ENCODE results near the gene FAT2.

GRCh38 chr5:151624476-151624875, 33.3 kb upstream of the FAT2 start:
- no peak for TF ChIP-seq TAF1 (IDR thresholded peaks at IDR 0.05; ENCODE audit: borderline replicate concordance, low read depth, low read length)
- no peak for TF ChIP-seq POLR2AphosphoS5 (IDR thresholded peaks at IDR 0.05; ENCODE audit: low read depth, low read length)
